GM18505 (cell line): ENCODE results near the gene BRWD1.
"Not testable (repeated sequence)": the region's sequence is repeated elsewhere in the genome, so short reads cannot be mapped to it uniquely, and the experiment has no call there.

Experiments used
- ATAC-seq: cut with Tn5 transposase; IDR thresholded peaks from one replicate; pipeline ENCODE4 v1.9.1; 2021; ENCODE audit not compliant: unreplicated experiment
- POLR2A ChIP-seq: IDR thresholded peaks from 4 replicates; pipeline ENCODE4 v1.6.1; 2011; ENCODE audit warnings: borderline replicate concordance; ENCODE audit not compliant: insufficient read depth, insufficient read length; ENCODE audit errors: extremely low read depth

Gene BRWD1

DNA sequence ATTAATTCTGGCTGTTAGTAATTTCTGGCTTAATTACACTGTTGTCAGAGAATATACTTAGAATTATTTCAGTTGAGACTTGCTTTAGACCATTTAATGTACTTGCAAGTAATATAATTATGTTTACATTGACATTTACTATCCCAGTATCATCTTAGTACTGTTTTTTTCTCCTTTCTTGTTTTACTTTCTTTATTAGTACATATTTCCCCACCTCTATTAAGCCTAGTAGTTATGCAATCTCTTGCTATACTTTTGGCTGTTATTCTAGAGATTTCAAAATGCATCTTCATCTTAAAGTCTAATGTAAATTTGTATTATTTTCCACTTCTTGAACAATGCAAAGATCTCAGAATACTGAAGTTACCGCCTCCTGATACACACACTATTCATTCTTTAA is 24.4 kb downstream of the BRWD1 start:
- no peak for TF ChIP-seq POLR2A
- no peak for ATAC-seq

DNA sequence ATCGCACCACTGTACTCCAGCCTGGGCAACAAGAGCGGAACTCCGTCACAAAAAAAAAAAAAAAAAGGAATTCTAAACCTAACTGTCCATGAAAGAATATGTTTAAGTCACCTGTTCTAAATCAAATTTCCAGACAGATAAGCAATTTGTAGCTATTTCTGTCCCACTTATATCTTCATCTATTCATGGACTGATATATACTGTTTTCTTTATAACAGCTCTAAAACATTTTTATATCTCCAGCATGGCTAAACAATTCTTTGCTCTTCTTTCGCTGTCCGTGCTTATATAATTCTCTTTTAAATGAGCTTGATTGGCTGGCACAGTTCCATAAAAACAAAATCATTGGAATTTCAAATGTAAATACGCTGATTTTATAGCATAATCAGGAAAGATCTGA is 30.5 kb downstream of the BRWD1 start:
- TF ChIP-seq POLR2A, result no peak
- no peak for ATAC-seq

DNA sequence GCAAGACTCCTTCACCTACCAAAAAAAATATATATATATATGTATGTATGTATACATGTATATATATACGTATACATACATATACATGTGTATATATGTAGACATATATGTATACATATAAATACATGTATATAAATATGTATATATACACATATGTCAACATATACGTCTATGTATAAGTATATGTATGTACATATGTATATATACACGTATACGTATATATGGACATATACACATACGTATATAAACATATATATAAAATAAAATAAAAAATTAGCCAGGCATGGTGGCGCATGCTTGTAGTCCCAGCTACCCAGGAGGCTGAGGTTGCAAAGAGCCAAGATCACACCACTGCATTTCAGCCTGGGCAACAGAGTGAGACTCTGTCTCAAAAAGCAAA is 31.6 kb downstream of the BRWD1 start:
- no peak for ATAC-seq
- TF ChIP-seq POLR2A, result no peak

DNA sequence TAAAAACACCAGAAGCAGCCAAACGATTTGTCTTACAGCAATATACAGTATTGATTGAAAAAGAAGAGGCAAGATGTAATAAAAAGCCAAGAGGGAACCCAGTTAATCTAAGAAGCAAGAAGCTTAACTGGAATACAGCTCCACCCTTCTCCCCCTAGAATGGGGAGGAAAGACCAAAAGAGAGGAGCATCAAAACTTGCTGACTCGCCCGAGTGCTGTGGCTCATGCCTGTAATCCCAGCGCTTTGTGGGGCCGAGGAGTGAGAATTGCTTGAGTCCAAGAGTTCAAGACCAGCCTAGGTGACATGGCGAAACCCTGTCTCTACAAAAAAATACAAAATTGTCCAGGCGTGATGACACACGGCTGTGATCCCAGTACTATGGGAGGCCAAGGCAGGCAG is 32.2 kb downstream of the BRWD1 start:
- TF ChIP-seq POLR2A, result no peak
- no peak for ATAC-seq

DNA sequence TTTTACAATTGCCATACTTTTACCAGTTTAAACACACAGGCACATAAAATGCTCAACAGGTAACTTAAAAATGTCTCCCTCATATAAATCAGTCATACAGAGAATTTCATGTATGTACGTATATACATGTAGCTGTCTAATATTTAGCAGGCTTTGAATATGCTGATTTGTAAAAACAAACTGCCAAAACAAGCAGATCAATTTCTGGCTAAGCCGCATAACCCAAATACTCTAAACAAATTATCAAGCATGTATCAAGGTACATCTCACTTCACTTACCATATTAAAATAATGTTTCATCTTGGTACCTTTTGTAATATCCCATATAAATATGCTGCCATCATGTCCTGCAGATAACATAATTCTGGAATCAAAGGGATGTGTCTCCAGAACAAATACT is 43.8 kb downstream of the BRWD1 start:
- TF ChIP-seq POLR2A, result no peak
- no peak for ATAC-seq

DNA sequence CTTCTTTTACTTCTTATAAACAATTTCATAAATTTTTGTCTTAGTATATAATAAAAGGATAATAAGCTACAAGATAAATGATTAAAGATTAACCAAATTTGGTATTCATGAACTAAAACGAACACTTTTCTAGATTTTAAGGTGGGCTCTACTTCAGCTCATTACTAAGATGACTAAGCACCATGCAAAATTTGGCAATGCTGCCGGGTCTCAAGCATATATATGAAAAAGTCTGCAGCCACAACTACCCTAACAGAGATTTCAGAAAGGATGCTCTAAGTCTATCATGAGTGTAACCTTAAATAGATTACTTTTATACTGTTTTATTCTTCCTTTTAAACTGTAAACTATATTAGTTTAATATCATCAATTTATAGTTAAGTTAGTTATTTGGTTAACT is 47.8 kb downstream of the BRWD1 start:
- ATAC-seq, result no peak
- no peak for TF ChIP-seq POLR2A

DNA sequence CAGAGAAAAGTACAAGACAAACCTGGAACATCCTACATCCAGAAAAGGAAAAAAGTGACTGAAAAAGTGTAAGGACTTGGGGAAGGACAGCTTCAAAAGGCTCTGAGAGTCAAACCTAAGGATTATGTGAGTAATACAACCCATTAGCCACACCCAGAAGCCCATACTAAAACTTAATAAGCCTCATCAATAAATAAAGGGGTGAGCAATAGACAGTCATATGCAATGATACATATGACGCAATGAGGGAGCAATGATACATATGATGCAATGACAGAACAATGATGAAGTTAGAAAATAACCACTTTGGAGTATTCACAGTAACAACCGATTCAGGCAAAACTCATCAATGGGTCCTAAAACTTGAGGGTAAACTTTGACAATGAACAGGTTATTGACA is 50.1 kb downstream of the BRWD1 start:
- TF ChIP-seq POLR2A, result no peak
- ATAC-seq, result no peak

DNA sequence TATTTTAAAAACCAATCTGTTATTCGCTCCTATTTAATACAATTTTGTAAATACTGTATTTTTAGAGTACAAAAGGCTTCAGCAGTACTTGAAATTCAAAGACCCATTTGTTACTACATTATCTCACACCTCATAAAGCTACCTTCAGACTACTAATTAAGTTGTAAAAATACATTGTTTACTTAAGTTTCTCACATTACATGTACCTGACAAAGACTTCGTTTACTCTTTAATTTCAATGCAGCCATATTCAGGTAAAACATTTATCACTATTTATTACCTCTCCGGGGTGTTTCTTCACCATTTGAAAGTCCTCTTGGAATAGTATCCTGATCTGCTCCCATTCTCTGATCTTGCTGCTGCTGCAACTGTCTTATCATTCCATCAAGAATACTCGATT is 55.2 kb downstream of the BRWD1 start:
- TF ChIP-seq POLR2A, result no peak
- ATAC-seq, result no peak

DNA sequence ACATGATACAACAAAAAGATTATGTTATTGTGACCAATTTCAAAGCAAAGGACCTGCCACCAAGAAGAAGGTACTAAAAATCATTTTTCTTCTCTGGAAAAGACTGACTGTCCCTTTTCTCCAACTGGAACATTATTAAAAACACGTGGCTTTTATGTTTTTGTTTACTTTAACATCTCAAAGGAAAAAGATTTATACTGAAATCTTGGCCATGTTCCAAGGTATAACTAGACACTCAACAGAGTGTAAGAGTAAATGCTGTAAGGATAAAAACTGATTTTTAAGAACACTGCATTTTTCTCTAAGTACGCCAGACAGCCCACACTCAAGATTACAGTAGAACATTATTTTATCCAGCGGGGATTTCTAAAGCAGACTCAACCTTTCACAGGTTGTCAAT is 62.1 kb downstream of the BRWD1 start:
- no peak for ATAC-seq
- no peak for TF ChIP-seq POLR2A

DNA sequence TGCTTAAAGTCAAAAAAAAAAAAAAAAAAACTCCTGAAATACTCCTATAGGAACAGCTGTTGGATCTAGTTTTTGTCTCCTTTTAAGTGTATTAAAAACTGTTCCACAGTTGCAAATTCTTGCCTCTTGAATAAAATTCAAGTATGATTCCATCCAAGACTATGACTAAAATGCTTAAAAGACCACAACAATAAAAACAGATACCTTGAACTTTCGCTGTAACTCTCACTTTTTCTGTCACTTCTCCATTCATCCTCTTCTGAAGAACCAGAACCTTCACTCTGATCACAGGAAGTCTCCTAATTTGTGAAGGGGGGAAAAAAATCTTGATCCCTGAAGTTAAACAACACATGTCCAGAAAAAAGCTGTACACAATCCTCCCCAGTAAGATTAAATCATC is 75.2 kb downstream of the BRWD1 start:
- TF ChIP-seq POLR2A, result no peak
- no peak for ATAC-seq

DNA sequence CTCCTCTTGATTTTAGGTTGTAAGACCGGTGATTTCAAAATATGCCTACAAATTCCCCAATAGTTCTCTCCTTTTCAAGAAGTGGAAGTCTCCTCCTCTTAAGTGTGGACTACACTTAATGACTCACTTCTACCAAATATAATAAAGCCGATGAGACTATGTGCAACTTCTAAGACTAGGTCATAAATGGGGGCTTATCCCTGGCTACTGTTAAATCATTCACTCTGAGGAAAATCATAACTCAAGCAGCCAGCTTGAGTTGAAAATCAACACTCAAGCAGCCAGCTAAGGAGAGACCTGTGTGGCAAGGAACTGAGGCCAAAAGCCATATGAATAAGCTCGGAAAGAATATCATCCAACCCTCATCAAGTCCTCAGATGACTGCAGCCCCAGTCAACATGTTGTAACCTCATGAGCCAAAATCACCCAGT is 80.6 kb downstream of the BRWD1 start:
- ATAC-seq, result no peak
- no peak for TF ChIP-seq POLR2A

DNA sequence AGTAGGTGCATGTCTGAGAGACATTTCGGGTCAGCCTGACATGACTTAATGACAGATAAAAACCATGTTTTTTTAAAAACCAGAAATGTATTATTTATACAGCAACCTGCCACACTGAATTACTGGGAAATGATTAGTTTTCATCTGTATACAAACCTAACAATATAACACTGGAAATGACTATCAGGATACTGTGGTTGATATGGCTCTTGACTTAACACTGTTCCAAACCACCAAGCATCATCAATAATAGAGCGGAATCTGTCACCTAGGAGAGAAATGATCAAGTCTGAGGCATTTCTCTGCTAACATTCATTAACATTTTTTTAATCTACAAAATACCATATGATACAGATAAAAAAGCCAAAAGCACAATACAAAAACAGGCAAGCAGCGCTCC is 88.5 kb downstream of the BRWD1 start:
- TF ChIP-seq POLR2A, result no peak
- no peak for ATAC-seq

DNA sequence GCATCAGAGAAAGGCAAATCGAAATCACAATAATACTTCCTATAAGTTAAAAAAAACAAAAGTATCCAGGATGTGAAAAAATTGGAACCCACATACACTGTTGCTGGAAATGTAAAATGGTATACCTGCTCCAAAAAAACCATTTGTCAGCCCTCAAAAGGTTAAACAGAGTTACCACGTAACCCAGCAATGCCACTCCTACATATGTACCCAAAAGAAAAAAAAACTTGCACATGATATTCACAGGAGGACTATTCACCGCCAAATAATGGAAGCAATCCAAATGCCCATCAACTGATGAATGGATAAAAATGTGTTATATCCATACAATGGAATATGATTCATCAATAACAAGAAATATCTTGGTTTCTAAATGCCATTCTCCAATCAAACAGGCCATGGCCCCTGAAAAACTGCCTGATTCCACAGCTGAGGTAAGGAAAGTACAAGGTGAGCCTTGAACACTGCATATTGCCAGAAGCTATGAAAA is 91.4 kb downstream of the BRWD1 start:
- no peak for ATAC-seq
- no peak for TF ChIP-seq POLR2A

DNA sequence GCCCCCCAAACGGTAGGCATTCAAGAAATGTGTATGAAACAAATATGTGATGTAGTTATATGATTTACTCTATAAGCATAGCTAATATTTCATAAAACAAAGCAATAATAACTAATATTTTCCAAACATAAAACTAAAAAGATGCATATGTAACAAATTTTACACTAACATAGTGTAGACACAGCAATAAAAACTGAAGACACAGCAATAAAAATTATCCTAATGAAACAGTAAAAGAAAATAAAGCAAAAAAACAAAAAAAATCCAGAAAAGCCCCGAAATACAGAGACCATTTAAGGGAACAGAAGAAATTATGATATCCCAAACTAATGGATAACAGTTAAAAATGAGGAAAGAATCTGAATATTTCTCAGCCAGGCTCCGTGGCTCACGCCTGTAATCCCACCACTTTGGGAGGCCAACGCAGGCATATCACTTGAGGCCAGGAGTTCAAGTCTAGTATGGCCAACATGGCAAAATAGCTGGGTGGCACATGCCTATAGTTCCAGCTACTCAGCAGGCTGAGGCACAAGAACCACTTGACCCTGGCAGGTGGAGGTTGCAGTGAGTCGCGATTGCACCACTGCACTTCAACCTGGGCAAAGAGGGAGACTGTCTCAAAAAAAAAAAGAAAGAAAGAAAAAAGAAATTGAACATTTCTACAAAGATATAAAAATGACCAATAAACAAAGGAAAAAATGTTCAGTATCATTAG is 92.0 kb downstream of the BRWD1 start:
- TF ChIP-seq POLR2A, result no peak
- ATAC-seq, result no peak

DNA sequence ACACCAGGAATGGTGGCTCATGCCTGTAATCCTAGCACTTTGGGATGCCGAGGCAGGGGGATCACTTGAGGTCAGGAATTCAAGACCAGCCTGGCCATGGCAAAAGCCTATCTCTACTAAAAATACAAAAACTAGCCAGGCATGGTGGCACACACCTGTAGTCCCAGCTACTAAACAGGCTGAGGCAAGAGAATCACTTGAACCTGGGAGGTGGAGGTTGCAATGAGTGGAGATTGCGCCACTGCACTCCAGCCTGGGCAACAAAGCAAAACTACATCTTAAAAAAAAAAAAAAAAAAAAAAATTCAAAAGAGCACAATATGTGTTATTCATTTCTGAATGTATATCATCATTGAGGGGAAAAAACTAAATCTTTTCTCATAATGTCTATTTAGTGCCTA is 92.6 kb downstream of the BRWD1 start:
- not testable (repeated sequence) for ATAC-seq
